Liver (tissue), 9 donors: ENCODE measurements around the gene DUS3L. TPM values are rescaled to one million over a fixed set of nuclear protein-coding genes. Genes with fewer than 3 reads are reported as not detected.

Experiments
- DNase-seq: peaks from one replicate; pipeline ENCODE4 v3.0.0-alpha.2; 2017; ENCODE audit warnings: low spot score
- H3K27ac ChIP-seq, 2 donors: one replicate each; pipeline ENCODE4 v1.7.0; 2013; ENCODE audit warnings: inconsistent platforms in 2 of 2, low read length in 2 of 2, control low read depth in 1 of 2, low read depth in 1 of 2, mild to moderate bottlenecking in 1 of 2
- H3K27me3 ChIP-seq, 4 donors: one replicate each; pipeline versions ENCODE4 v1.6.1 to v1.7.0; 2013; ENCODE audit warnings: low read length in 3 of 4, inconsistent platforms in 1 of 4, mild to moderate bottlenecking in 1 of 4, moderate library complexity in 1 of 4; ENCODE audit not compliant: control insufficient read depth in 4 of 4, insufficient read depth in 4 of 4
- H3K36me3 ChIP-seq, 4 donors: one replicate each; pipeline versions ENCODE4 v1.6.1 to v1.7.0; 2013; ENCODE audit warnings: low read length in 3 of 4, mild to moderate bottlenecking in 3 of 4, low read depth in 1 of 4, moderate library complexity in 1 of 4; ENCODE audit not compliant: control insufficient read depth in 4 of 4, insufficient read depth in 3 of 4
- H3K4me1 ChIP-seq, 4 donors: one replicate each; pipeline versions ENCODE4 v1.6.1 to v1.7.0; 2013; ENCODE audit warnings: low read length in 3 of 4, mild to moderate bottlenecking in 3 of 4, moderate library complexity in 1 of 4; ENCODE audit not compliant: control insufficient read depth in 4 of 4, insufficient read depth in 4 of 4
- H3K4me3 ChIP-seq, 3 donors: one replicate each; pipeline versions ENCODE4 v1.6.1 to v1.7.0; 2013; ENCODE audit warnings: low read length in 3 of 3, control low read depth in 1 of 3, low read depth in 1 of 3, mild to moderate bottlenecking in 1 of 3
- H3K9ac ChIP-seq, 2 donors: one replicate each; pipeline ENCODE4 v1.7.0; 2013; ENCODE audit warnings: low read length in 2 of 2, mild to moderate bottlenecking in 2 of 2, moderate library complexity in 2 of 2, control low read depth in 1 of 2, low read depth in 1 of 2
- H3K9me3 ChIP-seq, 4 donors: one replicate each; pipeline versions ENCODE4 v1.6.1 to v1.7.0; 2013; ENCODE audit warnings: low read length in 3 of 4; ENCODE audit not compliant: control insufficient read depth in 4 of 4
- ATF3 ChIP-seq: IDR thresholded peaks from 2 replicates; pipeline ENCODE4 v1.6.1; 2016; ENCODE audit warnings: antibody characterized with exemption
- CTCF ChIP-seq: fragments of 150-350 bp; IDR thresholded peaks from 2 replicates; pipeline ENCODE4 v1.5.1; 2017; ENCODE audit warnings: improper control_type of control experiment, low read depth, low read length; ENCODE audit not compliant: missing input control
- EGR1 ChIP-seq, 2 donors: IDR thresholded peaks; 2 replicates each; pipeline ENCODE4 v1.6.1; 2016 to 2018; ENCODE audit warnings: antibody characterized with exemption in 2 of 2, low read depth in 2 of 2
- FOXA1 ChIP-seq: IDR thresholded peaks from 2 replicates; pipeline ENCODE4 v1.6.1; 2016; ENCODE audit warnings: antibody characterized with exemption
- HNF4A ChIP-seq, 2 donors: conservative IDR thresholded peaks; 2 replicates each; pipeline ENCODE4 v1.6.1; 2016; ENCODE audit warnings: antibody characterized with exemption in 2 of 2, mild to moderate bottlenecking in 2 of 2
- REST ChIP-seq: IDR thresholded peaks from 2 replicates; pipeline ENCODE4 v1.6.1; 2016; ENCODE audit warnings: antibody characterized with exemption, mild to moderate bottlenecking
- WGBS: extraction: QIAGEN DNeasy Blood & Tissue Kit; methylation state at CpG from one replicate; pipeline ENCODE4 v1.1.7; 2013; 5-methylcytosine and 5-hydroxymethylcytosine counted together
- polyA plus RNA-seq, 2 donors: library from polyadenylated mRNA; stranded (reverse) in 1 of 2; unstranded in 1 of 2; fragments of 200-250 nt in 1 of 2; fragments of >200 nt in 1 of 2; fragmentation: Nextera tagmentation in 1 of 2; extraction: Ambion mirVana in 1 of 2; gene quantifications; one replicate each; pipeline versions ENCODE4 v1.2.1 to v1.2.3, GENCODE V29; 2013 to 2015
- total RNA-seq, 2 donors: library from RNA; depleted of rRNA; stranded (reverse); fragments of >200 nt; gene quantifications; one replicate each; pipeline ENCODE4 v1.2.3, GENCODE V29; 2014
- donor health status: healthy.
- donor health status: healthy.
- donor health status: healthy.
- donor health status: healthy.
- donor health status: healthy.

The DUS3L gene
- total and polyA plus RNA-seq, 4 donors, result 12.2 to 19.0 (median 16.9) TPM

GRCh38 chr19:5808120-5808816, 17.3 kb upstream of the DUS3L start (continued):
- TF ChIP-seq REST, result no peak
- TF ChIP-seq CTCF, result no peak
- no peak for TF ChIP-seq ATF3

- Histone ChIP-seq H3K27ac (no peak overlapping the region), H3K9me3 (no peaks in the 10 kb centered on the region), H3K9ac (no peak overlapping the region), H3K36me3 (no peaks in the 10 kb centered on the region), H3K27me3 (no peaks in the 10 kb centered on the region), H3K4me1 (peaks cover 11 to 22% (median 16%) of the 10 kb centered on the region in 4 donors), H3K4me3 (no peak overlapping the region)
- WGBS, result 95% methylated on average over 5 of the region's 5 CpGs
- DNase-seq, result no peak
- TF ChIP-seq HNF4A (conservative IDR thresholded peaks at IDR 0.05) (no peak), REST (no peak), CTCF (no peak), EGR1 (IDR thresholded peaks at IDR 0.05; ENCODE audit: low read depth in 2 of 2) (no peak), FOXA1 (no peak)
These were observed 15.9 kb upstream of the DUS3L start for GRCh38 chr19:5806905-5807304.
